NCI-H2029 treated with DMSO at 0.1 percent for 48 hours (cell line): ENCODE measurements around the gene TMEM252.

Source experiments
- DNase-seq: peaks from one replicate; lab custom pipeline; 2025; lab: John Stamatoyannopoulos, UW

TMEM252 gene, protein sequence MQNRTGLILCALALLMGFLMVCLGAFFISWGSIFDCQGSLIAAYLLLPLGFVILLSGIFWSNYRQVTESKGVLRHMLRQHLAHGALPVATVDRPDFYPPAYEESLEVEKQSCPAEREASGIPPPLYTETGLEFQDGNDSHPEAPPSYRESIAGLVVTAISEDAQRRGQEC

DNA sequence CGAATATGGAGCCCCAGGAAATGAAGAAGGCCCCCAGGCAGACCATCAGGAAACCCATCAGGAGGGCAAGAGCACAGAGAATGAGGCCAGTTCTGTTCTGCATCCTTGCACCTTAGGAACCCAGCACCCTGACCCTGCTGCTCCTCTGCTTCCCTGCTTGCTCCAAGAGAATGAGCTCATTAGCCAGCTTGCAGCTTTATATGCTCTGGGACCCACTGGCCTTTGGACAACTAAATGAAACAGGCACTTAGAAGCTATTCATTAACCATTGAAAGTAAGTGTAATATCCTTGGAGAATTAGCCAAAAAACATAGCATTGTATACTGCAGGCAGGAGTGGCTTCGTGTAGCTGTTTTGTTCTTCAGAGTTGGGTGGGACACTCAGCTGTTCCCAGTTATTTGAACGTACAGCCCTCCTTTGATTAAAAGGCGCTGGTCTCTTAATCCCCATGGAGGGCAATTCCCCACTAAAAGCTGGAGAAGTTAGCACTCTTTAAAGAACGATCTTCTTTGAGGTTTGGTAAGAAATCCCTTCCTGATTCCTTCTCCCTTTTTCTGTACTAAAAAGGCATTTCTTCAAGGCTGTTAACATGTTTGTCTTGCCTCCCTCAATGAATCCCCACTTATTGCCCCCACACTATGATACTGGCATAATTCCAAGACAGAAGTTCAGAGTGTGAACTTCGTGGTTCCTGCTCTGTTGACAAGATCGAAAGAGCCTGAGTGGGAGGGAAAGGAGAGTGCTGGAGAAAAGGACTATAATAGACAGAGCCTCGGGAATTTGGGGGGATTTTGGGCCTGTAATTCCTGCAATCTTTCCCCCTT lies at the start of gene TMEM252:
TMEM252 (minus strand) TSS at position 172 of the 824 bp plus-strand sequence; CDS start at position 103, 69 bp downstream.
- DNase-seq = no peak

DNA sequence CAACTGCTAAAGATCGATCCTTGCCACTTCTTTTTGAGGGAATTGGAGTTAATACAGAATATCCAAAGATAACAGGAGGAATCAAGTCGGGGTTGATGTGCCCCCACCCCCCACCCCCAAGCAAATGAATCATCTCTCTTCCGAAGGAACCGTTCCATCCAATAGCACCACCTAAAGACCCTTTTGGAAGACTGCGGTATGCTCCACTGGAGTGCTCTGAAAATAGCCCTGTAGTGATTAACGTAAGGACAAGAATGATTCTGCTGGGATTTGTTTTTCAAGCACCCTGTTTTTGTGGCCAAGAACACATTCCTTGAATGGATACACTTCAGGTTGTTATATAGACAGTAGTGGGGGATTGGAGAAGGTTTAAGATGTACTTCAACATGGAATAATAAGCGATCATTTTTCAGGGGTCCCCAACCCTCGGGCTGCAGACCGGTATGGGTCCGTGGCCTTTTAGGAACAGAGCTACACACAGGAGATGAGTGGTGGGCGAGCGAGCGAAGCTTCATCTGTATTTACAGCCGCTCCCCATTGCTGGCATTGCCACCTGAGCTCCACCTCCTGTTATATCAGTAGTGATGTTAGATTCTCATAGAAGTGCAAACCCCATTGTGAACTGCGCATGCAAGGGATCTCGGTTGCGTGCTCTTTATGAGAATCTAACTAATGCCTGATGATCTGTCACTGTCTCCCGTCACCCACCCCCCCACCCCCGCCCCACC lies 44.5 kb upstream of the TMEM252 start:
- DNase-seq = no peak

DNA sequence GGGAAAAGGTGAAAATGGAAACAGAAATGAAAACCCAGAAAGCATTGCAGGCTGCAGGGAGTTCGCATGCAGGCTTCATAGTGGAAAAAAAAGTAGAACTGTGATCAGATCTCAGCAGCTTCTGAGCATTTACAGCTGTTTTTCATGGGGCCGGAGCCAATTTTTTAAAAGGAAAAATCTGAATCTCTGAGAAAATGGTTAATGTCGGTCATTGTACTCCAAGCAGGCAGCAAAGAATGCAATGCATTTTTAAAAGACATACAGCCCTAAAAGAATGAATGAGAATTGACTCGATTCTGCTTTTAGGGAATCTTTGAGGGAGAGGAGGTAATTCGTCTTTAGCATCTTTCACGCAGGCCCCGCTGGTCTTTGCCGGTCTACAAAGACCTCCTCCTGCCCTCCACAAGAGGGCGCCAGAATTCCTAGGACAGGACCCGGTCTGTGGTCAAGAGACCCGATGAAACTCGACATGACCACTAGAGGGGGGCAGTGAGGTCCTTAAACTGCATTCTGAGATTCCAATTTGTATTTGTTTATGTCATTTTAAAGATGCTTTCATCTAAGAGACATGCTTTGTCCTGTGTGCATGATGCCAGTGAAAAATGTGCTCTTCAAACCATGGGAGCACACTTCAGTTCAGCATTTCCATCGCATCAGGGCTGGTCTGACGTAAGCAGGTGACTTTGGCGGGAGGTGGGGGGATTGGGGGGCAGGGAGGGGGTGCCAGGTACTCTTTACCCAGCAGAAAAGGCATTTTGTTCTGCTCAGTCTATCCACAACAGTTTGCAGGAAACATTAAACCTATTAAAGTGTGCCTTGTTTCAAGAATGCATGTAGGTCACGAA lies 43.7 kb upstream of the TMEM252 start:
- DNase-seq = peak; percentile 82

DNA sequence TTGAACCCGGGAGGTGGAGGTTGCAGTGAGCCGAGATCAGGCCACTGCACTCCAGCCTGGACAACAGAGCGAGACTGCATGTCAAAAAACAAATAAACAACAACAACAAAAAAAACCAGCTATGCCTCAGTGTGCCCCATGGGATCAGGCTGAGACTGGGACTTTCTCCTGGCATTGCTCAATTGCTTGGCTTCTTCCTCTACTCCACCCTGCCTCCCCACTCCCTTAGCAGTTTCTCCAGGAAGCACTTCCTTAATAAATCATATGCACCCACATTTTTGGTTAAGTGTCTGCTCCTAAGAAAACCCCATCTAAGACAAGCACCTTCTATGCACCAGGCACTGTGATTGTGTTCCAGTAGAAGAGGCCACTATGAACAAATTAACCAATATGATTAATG lies 41.0 kb upstream of the TMEM252 start:
- DNase-seq = no peak

DNA sequence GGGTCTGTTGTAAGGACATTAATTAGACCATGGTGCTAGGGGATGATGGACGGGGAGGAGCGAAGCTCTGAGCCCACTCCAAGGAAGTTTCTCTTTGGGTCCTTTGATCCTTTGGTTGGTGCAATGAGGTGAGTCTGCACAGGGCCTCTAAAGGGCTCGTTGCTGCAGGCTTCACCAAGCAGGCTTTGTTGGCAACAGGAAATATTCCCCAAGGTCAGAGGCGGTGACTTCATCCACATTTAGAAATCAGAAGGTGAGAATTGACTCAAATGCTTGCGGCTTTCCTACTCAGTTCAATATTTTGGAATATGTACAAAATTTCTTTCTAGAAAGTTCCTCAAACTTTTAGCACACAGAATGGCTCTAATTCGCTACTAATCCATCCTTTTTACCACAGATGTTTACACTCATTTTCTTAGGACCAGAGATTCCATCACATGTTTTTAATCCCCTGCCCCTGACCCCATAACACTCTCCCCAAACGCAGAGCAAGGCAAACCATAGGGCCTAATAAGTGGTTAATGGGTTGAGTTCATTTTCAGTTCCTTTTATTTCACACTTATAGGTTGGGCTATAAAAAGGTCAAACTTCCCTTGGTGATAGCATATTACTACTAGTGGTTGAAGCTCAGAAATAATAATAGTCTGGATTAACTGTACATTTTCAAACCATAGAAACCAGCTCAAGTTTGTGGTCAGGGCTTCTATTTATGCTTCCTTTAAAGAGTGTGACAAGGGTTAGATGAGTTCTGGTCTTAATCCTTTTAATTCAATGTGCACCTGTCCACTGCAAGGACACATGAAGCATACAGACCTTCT lies 37.3 kb upstream of the TMEM252 start:
- no peak for DNase-seq

DNA sequence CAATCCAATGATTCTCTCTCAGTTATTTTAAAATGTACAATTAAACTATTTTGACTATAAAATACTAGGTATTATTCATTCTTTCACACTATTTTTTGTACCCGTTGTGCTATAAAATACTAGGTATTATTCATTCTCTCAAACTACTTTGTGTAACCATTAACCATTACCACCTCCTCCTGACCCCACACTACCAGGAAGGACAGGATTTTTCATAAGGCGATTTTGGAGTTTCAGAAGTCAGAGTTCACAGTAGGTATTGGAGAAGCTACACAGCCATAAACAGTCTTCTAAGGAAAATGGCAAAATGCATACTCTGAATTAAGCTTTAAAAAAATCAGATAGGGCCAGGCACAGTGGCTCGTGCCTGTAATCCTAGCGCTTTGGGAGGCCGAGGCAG lies 35.1 kb upstream of the TMEM252 start:
- no peak for DNase-seq

DNA sequence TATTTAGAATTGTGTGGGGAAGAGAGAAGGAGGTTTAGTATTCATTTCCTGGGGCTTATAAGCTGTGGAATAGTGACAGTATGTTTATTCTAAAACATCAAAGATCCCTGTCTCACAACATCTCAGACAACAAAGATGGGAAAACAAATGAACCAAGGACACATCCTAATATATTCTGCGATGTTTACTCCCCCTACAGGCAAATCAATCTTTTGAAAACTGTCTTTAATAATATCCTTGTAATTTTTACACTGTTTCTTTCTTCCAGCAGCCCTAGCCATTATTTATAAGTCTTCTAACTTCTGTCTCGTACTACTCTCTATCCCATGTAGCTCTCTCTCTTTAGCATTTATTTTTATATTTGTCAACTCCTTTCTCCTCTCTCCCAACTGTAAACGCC lies 33.5 kb upstream of the TMEM252 start:
- DNase-seq = no peak

DNA sequence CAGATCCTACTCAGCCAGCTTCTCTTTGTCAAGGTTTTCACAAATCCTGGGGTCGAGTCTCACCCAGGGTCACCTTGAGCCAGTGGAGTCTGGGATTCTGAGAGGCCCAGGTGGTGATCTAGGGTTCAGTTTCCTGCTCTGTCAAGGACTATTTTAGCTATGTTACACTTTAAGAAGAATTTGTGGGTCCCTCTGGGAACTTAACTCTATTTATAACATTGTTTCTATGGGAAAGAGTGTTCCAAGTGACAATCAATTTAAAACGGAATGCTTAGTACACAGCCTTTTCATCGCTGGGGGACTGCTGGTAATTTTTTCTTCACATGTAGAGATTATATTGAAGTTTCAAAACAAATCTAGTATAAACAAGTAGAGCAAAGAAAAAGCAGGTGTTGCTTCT lies 26.9 kb upstream of the TMEM252 start:
- DNase-seq = no peak

DNA sequence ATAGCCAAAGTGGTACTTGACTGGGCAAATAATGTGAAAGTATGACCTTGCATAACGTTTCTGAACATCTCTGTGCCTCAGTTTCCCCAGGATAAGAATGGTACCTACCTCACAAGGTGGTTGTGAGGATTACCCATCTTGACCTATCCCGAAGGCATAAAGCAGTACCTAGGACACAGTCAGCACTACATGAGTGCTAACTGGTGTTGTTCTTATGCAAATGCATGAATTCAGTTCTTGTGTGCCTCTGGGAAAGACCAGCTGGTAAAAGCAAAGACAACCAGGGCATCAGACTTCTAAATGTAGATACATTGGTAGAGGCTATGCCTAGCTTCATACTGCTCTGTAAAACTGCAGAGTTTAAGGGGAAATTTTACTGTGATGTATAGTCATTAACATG lies 21.8 kb upstream of the TMEM252 start:
- DNase-seq = no peak

DNA sequence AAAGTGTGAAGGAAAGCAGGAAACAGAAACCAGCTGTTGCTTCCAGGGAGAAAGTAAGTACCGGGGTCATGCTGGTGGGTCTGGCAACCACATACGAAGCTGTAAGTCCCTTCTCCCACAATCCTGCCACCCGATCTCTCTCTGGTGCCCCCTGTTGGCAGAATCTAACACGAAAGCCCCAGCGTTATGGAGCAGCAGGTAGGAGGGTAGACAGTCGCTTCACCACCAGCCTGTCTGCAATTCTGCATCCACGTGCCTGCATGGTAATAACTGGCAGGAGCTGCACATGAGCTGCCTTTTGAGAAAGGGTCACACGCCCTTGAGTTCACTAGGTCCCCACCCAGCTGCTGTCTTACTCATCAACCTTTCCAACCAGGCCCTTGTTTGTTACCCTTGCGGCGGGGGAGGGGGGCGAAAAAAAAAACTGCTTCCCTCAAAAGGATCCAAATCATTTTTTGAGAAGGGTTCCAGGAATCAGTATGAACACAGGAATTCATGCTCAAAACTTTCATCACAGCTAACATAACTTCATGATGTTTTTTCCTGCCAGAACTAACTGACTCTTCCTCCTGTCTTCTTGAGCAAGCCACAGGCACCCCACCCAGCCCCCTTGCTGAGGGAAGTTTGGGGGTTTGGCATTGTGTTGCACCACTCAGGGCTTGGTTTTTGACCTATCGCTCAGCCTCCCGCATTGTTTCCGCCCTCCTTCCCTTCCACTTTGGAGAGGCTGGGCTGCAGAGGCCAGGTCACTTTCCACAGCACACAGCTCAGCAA lies 19.6 kb upstream of the TMEM252 start:
- DNase-seq = no peak

DNA sequence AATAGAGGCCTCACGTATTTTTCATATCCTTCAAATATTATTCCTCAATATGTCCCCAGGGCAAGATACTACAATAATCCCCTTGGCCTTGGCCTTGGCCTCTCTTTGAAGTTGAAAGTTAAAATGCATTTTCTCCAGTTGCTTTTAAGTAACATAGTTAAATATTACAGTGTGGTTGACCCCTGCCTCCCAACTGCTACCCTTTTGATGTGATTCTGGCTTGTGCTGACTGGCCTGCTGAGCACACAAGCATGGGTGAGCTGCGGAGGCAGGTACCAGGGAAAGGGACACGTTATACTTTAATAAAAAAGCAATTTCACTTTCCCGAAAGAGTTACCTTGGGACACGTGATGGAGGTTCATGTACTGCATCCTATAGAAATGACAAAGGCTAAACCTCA lies 17.9 kb upstream of the TMEM252 start:
- no peak for DNase-seq

DNA sequence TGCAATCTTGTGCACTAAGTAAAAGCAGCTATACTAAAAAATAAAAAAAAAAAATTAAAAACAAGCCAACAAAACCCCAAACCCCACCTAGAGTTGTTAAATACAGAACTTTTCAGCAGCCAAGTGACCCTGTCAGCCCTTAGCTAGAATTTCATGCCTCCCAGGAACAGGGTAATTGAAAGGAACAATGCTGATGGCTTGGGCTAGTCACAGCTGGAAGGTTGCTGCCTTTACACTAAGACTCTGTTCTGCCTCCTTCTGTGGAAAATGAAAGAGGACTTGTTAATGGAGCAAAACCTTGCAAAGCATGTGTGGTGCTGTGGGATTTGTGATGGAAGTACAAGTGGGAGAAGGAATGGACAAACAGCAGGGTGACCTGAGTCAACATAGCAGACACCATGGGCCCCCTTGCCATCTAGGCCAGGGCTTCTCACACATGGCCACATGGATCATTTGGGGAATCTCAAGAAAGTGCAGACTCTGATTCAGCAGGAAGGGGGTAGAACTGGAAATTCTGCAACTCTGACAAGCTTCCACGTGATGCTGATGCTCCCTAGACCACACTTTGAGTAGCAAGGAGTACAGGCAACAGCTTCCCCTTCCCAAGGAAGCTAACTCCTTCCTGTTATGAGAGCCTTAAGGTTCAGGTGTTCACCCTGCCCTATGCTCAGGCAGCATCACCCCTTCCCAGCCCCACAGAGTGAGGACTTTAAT lies 14.9 kb upstream of the TMEM252 start:
- DNase-seq = no peak

DNA sequence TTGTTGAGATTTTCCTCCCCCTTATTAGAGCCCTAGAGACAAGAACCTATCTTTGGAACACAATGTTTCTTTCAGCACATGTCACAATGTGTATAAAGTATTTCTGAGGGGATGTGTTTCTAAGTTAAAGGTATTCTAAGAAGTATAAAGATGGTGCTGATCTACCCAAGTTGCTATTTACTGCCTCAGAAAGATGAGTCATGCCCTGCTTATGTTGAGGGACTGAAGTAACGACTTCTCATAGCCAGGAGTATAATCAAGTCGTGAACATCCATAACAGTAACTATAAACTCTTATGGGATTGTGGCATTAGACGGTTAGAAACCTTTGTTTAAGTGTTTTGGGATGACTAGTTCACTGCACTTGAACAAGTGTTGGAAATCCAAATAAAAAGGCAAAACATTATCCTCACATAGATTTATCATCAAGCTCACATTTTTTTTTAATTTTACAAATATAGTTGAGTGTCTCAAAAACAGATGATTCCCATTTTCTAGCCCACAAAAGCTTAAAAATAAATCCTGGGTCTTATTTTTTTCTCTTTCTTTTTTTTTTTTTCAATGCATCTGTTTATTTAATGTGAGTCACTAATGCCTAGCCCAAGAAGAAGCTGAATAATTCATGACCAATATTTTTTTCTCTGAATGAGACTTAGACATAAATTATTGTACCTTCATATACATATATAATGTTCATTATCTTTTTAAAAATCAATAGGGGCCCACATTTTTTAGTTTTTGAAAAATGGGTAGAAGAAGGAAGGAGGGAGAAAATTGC lies 12.2 kb upstream of the TMEM252 start:
- no peak for DNase-seq

DNA sequence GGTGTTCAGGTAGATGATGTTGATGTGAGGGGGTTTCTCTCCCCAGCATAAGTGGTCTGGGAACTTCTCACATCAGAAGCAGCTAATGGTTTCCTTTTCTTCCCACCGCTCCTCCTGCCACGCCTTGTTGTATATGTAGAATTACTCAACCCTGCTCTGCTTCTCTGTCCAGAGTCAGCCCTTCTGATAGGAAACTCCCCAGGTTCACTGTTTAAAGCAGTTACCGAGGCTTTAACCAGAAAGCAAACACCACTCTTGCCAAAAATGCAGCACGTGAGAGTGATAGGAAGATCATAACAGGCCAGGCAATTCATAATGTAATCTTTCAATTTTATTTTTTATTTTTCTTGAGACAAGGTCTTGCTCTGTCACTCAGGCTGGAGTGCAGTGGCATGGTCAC lies 10.5 kb upstream of the TMEM252 start:
- DNase-seq = no peak

DNA sequence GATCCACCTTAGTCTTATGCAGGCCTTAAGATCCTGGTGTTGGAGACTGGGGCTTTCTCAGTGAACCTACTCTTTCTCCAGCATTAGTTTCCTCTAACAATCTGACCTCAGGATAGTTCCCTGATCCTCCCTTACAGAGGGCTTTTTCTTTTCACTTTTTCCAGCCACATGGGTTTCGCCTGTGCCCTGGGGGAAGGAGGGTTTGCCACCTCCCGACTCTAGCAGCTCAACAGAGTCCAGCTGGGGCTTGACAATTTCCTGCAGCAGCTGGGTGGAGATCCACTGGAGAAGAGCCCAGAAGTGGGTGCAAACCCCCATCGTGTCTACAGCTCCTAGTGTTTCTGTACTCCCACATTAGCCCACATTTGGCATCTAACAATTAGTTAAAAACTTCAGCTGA lies 7.6 kb upstream of the TMEM252 start:
- no peak for DNase-seq

DNA sequence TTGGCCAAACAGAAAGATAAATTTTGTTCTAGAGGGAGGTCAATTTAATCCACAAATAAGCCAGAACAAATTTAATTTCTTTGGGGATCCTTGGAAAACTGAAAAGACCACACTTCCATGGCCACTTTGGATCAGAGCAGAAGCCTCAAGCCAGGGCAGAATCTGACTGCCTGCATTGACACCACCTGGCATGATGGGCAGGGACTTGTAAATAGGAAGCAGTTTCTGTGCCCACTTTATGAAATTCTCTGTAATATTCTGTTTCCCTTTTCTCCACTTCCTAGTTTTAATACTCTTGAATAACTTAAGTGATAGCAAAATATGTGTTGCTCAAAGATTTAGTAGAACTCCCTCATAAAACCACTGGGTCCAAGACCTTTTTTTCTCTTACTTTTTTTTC lies 6.7 kb upstream of the TMEM252 start:
- DNase-seq = no peak

DNA sequence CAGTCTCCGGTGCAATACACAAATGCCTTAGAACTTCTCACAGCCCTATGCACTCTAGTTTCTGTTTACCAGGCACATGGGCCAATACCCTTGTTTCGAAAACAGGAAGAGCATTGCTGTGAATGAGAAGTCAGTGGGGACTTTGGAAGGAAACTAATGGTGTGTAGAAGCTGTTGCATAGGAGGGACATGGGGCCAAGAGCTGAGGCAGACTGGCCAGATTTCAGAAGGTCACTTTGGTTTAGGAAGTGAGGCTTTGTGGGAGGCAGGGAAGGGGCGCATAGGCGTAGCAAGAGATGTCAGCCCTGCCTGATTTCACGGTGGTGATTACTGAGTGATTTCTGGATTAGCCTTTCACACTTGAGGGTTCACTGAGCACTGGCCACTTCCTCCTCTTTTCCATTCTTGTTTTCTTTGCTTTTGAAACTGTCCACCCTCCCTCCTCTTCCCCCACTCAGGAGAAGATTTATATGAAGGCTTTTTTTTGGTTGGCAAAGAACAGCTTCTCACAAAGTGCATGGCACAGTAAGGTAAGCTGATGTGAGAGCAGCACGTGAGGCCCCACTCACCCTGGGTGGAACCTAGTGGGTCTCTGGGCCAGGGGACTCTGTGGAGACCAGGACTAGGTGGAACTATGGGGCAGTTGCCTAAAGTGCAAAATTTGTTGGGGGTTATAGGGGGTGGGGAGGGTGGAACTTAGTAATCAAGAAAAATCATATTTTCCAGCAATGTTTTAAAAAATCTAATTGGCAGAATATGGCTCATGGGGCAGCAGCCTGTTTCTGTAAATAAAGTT lies 6.1 kb upstream of the TMEM252 start:
- DNase-seq = no peak

DNA sequence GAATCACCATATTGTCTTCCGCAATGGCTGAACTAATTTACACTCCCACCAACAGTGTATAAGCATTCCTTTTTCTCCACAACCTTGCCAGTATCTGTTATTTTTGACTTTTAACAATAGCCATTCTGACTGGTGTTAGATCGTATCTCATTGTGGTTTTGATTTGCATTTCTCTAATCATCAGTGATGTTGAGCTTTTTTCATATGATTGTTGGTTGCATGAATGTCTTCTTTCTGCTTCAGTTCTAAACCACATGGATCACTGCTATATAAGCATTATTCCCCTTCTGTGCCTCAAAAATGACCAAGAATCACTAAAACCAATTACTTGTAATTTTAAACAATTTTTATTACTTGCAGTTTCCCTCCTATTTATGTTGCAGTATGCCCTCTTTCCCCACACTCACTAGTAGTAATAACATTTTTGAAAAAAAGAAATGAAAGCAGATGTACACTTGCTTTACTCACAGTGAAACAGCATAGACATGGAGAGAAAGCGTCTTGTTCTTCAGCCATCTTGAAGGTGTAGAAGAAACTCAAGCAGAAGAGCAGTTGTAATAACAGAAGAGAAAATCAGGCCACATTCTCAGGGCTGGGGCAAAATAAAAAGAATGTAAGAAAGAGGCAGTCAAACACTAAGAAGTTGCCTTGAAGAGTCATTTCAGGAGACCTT lies 4.5 kb upstream of the TMEM252 start:
- DNase-seq = no peak
